Stimulated activated CD8-positive, alpha-beta memory T cell treated with anti-CD3 and anti-CD28 coated beads, Interleukin-4, amount 100 ng/mL, for 24 hours (primary cell): ENCODE data around the gene PRCD.
"Not testable (repeated sequence)": the region's sequence is repeated elsewhere in the genome, so short reads cannot be mapped to it uniquely, and the experiment has no call there.

Source experiments
- DNase-seq: peaks from one replicate; pipeline ENCODE4 v3.0.0-alpha.2; 2020; ENCODE audit warnings: low read depth

The PRCD gene

GRCh38 chr17:76506408-76507345 is 33.2 kb upstream of the PRCD start:
- peak; percentile 82 for DNase-seq

GRCh38 chr17:76508472-76509063 is 31.3 kb upstream of the PRCD start:
- not testable (repeated sequence) for DNase-seq

GRCh38 chr17:76510831-76511244 is 29.0 kb upstream of the PRCD start:
- DNase-seq = no peak

- no peak for DNase-seq
Measured at GRCh38 chr17:76511668-76512365, 28.0 kb upstream of the PRCD start.

- DNase-seq = no peak
Measured at GRCh38 chr17:76512366-76513305, 27.2 kb upstream of the PRCD start.

GRCh38 chr17:76513306-76513692 is 26.5 kb upstream of the PRCD start:
- no peak for DNase-seq

- not testable (repeated sequence) for DNase-seq
Measured at GRCh38 chr17:76514355-76514754, 25.5 kb upstream of the PRCD start.

- DNase-seq = peak; percentile 69
Measured at GRCh38 chr17:76515274-76515949, 24.4 kb upstream of the PRCD start.

GRCh38 chr17:76517638-76518038 is 22.2 kb upstream of the PRCD start:
- no peak for DNase-seq

- no peak for DNase-seq
Measured at GRCh38 chr17:76519048-76519966, 20.5 kb upstream of the PRCD start.

GRCh38 chr17:76521262-76521661 is 18.6 kb upstream of the PRCD start:
- no peak for DNase-seq

GRCh38 chr17:76521683-76522082 is 18.2 kb upstream of the PRCD start:
- DNase-seq = not testable (repeated sequence)

- peak; percentile 66 for DNase-seq
Measured at GRCh38 chr17:76523084-76524037, 16.5 kb upstream of the PRCD start.

- DNase-seq = no peak
Measured at GRCh38 chr17:76524598-76525512, 15.0 kb upstream of the PRCD start.

- DNase-seq = not testable (repeated sequence)
Measured at GRCh38 chr17:76525513-76525833, 14.4 kb upstream of the PRCD start.

GRCh38 chr17:76527016-76527415 is 12.8 kb upstream of the PRCD start:
- not testable (repeated sequence) for DNase-seq

GRCh38 chr17:76527430-76528111 is 12.3 kb upstream of the PRCD start:
- DNase-seq = no peak
